Hepatocyte (in vitro differentiated cells): ENCODE results near the gene MEN1.

Experiments
- CTCF ChIP-seq: fragments of 200-600 bp; sonication (generic); IDR thresholded peaks from 2 replicates; pipeline ENCODE4 v1.5.1; 2016; ENCODE audit warnings: antibody characterized with exemption, mild to moderate bottlenecking; ENCODE audit not compliant: poor library complexity
- EZH2 ChIP-seq: fragments of 200-600 bp; sonication (generic); IDR thresholded peaks from 2 replicates; pipeline ENCODE4 v1.6.1; 2016; ENCODE audit warnings: antibody characterized with exemption, mild to moderate bottlenecking, borderline replicate concordance

DNA sequence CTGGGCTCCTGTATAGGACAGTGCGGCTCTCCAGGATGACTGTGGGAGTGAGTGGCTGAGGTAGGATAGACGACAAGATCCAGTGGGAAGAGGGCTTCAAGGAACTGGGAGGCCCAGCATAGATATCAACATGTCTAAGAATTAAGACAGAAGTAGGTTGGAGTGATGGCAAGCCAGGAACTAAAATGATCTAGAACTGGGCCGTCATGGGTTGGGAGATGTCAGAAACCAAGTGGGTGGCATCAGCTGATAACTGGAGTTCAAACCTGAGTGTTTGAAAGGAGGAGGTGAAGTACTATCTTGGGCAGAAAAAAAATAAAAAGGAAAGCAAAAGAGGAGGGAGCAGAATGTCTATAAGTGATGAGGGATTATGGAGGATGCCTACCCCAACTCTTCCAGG is 7.1 kb upstream of the MEN1 start:
- TF ChIP-seq CTCF: no peak
- no peak for TF ChIP-seq EZH2
